ENCODE measurements around the gene C1QTNF2.

DNA sequence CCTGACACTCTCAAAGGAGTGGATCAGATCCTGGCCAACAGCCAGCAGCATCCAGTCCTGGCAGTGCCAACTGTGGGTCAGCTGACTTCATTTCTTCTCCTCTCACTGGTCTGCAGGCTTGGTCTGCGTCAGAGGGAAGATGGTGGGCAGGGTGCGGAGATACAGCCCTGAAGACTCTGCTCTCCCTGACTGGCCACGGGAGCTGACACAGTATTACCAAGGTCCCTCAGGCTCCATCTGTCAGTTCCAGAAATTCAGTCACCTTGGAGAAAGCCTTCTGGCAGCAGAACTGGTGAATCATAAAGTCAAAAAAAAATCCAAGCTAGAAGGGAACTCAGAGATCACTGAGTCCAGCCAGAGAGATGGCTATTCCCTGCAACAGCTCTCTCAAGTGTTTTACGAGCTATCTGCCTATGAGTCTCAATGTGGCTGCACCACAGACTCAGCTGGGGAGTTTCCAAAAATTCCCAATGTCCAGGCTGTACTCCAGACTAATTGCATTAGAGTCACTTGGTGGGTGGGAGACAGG is 27.9 kb downstream of the C1QTNF2 start:
- TF ChIP-seq, protein P1, sequence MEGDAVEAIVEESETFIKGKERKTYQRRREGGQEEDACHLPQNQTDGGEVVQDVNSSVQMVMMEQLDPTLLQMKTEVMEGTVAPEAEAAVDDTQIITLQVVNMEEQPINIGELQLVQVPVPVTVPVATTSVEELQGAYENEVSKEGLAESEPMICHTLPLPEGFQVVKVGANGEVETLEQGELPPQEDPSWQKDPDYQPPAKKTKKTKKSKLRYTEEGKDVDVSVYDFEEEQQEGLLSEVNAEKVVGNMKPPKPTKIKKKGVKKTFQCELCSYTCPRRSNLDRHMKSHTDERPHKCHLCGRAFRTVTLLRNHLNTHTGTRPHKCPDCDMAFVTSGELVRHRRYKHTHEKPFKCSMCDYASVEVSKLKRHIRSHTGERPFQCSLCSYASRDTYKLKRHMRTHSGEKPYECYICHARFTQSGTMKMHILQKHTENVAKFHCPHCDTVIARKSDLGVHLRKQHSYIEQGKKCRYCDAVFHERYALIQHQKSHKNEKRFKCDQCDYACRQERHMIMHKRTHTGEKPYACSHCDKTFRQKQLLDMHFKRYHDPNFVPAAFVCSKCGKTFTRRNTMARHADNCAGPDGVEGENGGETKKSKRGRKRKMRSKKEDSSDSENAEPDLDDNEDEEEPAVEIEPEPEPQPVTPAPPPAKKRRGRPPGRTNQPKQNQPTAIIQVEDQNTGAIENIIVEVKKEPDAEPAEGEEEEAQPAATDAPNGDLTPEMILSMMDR (IDR thresholded peaks at IDR 0.05), result no peak
- no peak for TF ChIP-seq POLR2AphosphoS5 (IDR thresholded peaks at IDR 0.05)
- no peak for TF ChIP-seq POLR2A (IDR thresholded peaks at IDR 0.05)
- no peak for TF ChIP-seq EP300 (IDR thresholded peaks at IDR 0.05)
